ENCODE data around the gene GCN1.

- TF ChIP-seq CTCF (IDR thresholded peaks at IDR 0.05) (no peak), POLR2A (IDR thresholded peaks at IDR 0.05) (no peak)
Measured at GRCh38 chr12:120183211-120183631, 11.3 kb downstream of the GCN1 start.

Data from body of pancreas (tissue), 4 donors.